Measurements from ENCODE around the gene GLS.

- TF ChIP-seq POLR2AphosphoS5 (IDR thresholded peaks at IDR 0.05; ENCODE audit: low read depth, low read length) (no peak), POLR2A (IDR thresholded peaks at IDR 0.05; ENCODE audit: low read depth, low read length) (no peak), TAF1 (IDR thresholded peaks at IDR 0.05; ENCODE audit: borderline replicate concordance, low read depth, low read length) (no peak)
Observed at GRCh38 chr2:190933361-190933760, 52.7 kb downstream of the GLS start.
